Measurements from ENCODE around the gene GBX2. TPM values are rescaled to one million over a fixed set of nuclear protein-coding genes. Genes with fewer than 3 reads are reported as not detected.

GBX2 gene
- total RNA-seq, 1 donor from 2014 or later, result 0.41 TPM

DNA sequence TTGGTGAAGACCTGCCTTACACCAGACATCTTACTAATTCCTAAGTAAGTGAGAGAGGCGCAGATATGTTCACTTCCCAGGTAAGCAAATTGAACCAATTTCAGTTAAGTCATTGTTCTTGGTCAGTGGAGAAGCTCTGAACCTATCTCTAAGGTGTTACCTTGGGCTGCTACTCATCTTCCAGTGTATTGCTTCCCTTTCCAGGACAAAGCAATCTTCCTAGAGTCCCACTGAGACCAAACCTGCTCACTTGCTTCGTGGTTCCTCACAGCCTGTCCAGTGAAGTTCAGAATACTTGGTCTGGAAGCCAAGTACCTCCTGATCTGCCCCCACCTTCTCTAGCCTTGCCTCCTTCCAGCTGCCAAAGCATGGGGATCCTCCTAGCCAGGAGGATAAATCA lies 22.5 kb upstream of the GBX2 start:
- no peak for DNase-seq (ENCODE audit: low spot score in 2 of 2)
- FAIRE-seq, result no peak

DNA sequence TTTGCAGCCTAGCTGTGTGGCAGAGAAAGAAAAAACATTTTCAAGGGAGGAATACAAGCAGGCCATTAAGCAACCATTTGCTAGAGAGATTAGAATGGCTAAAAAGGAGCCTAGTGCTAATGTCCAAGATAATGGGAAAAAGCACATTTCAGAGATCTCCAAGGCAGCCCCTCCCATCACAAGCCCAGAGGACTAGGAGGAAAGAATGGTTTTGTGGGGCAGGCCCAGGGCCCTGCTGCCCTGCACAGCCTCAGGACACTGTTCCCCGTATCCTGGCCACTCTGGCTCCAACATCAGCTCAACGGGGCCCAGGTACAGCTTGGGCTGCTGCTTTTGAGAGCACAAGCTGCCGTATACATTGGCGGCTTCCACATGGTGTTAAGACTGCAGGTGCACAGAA lies 16.5 kb upstream of the GBX2 start:
- no peak for DNase-seq (ENCODE audit: low spot score in 2 of 2)
- FAIRE-seq, result no peak

GRCh38 chr2:236180831-236181453 lies 12.8 kb upstream of the GBX2 start:
- peak; percentile 66 for FAIRE-seq

GRCh38 chr2:236180076-236180816 lies 12.1 kb upstream of the GBX2 start:
- FAIRE-seq (no peak), DNase-seq (ENCODE audit: low spot score in 2 of 2) (peak in 1 of 2 donors; percentile 28)

More at GRCh38 chr2:236180831-236181453, 12.8 kb upstream of the GBX2 start:
- peak; percentile 56 to 69 for DNase-seq (ENCODE audit: low spot score in 2 of 2)

- no peak for FAIRE-seq
- peak in 1 of 2 donors; percentile 37 for DNase-seq (ENCODE audit: low spot score in 2 of 2)
Observed at GRCh38 chr2:236179236-236180075, 11.3 kb upstream of the GBX2 start.

GRCh38 chr2:236178890-236179235 lies 10.7 kb upstream of the GBX2 start:
- DNase-seq (ENCODE audit: low spot score in 2 of 2) (peak in 1 of 2 donors; percentile 45), FAIRE-seq (no peak)

DNA sequence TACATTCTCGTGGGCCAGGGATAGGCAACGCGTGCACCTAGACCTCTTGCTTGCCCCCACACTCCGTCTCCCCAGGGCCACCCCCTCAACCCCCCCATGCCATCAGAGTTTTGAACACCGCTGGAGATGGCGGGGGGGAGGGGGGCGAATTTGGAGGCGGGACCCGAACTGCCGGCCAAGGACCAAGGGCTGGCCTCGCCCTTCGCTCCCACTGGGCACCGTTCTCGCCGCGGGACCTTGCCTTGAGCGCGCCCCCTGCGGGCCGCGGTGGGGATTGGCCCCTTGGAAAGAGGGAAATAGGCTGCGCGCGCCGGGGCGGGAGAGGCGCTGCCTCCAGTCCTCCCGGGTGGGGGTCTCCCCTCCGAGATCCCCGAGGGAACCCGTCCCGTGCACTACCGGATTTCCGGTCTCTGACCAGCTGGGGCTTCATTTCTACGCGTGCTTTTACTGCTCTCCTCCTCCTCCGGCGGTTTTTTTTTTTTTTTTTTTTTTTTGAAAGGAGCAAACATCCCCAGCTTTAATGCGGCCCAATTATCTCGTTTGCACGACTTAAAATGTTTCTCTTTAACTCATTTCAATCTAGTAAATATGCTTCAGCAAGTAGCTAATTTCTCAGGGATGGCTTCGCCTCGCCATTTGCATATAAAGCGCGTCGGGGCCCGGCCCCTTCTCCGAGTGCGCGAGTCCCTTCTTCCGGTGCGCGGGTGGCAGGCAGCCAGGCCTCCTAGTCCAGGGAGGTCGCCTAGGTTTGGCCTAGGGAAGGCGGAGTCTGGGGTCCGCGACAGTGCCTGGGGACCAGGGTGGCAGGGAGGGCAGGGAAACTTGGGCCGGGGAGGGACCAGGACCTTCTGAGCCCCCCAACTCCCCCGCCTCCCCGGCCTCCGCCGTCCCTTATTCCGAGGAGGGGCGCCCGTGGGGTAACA lies 10.0 kb upstream of the GBX2 start:
- FAIRE-seq, result no peak
- DNase-seq (ENCODE audit: low spot score in 2 of 2), result peak; percentile 76 to 78

DNA sequence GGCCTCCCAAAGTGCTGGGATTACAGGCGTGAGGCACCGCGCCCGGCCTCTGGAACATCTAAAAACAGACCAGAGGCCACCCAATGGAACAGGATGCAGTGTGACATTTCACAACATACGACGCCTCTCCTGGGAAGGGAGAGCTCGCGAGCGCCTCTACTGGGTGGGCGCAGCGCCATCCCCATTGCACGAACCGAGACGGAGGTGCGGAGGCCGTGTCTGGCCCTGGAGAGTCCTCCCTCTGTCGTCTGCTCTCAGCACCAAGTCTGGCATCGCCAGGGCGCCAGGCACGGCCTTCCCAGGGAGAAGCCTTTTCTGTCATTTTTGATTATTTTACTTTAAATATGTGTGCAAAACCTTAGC lies 9.4 kb upstream of the GBX2 start:
- FAIRE-seq (no peak), DNase-seq (ENCODE audit: low spot score in 2 of 2) (peak in 1 of 2 donors; percentile 56)

DNA sequence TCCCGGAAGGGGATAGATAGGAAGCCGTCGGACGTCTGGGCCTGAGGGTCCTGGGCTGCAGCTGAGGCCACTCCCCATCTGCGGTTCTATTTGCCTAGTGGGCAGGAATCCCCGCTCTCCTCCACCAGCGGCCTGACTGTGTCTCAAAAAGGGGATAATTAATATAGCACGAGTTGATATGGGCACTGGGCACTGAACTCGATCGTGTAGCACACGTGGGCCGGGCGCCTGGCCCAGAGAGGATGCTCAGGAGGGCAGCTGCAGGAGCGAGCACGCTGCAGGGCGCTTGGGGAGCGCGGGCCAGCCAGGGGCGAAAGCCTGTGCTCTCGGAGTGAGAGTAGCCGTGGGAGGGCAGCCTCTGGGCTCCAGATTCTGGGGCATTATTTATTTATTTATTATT lies 8.8 kb upstream of the GBX2 start:
- peak in 1 of 2 donors; percentile 19 for DNase-seq (ENCODE audit: low spot score in 2 of 2)
- FAIRE-seq, result no peak

DNA sequence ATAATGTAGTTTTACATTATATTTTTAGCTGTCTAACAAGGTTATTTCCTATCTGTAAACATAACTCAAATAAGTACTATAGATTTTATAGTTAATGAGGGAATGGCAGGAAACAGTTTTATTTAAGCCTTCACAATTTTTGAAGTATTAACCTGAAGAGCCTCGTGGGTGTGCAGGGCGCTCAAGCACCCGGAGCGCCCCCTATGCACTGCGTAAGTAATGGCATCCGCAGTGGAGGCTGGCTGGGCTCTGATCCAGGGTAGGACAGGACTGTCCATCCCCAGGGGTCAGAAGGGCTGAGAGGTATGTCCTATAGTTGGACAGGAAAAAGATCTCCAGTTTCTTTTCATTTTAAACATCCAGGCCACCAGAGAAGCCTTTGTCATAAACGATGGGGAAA lies 8.2 kb upstream of the GBX2 start:
- DNase-seq (ENCODE audit: low spot score in 2 of 2), result peak in 1 of 2 donors; percentile 24
- no peak for FAIRE-seq

GRCh38 chr2:236175548-236176150 lies 7.5 kb upstream of the GBX2 start:
- DNase-seq (ENCODE audit: low spot score in 2 of 2) (peak in 1 of 2 donors; percentile 29), FAIRE-seq (no peak)

DNA sequence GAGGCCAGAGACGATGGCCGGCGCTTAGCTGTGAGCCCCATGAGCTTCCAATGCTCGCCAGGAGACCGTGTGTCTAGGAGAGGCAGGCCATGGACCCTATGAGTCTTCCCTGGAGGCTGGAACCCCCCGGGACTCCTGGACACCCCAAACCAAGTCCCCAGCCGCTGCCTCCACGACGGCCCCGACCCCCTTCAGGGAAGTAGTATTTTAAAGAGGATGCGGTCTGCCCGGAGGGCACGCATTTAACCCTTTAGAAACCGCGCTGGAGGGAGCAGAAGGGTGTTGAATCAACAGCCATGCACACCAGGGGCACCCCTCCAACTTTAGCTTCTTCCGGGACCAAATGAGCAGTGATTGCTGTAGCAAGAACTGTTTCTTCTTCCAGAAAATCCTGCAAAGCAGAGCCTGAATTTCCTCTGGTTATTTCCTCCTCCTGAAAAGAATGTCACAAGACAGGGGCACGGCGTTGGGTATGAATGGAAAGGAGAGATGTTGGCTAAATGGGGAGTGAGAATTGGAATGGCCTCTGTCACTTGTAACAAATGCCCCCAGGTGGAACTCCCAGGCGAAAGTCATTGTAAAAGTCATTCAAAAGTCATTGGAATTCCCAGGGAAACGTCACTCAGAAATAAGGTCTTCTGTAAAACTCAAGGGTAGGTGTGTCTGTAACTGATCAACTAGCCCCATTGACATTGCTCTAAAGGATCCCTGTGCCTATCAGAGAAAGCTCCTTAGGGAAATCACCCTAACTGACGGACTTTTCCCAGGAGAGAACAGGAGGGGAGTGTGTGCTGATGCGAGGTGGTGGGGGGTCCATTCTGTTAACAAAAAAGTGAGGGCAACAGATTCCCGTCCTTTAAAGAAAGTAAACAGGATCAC lies 5.8 kb upstream of the GBX2 start:
- no peak for FAIRE-seq
- DNase-seq (ENCODE audit: low spot score in 2 of 2), result peak in 1 of 2 donors; percentile 18

GRCh38 chr2:236173036-236173728 lies 5.0 kb upstream of the GBX2 start:
- DNase-seq (ENCODE audit: low spot score in 2 of 2) (peak in 1 of 2 donors; percentile 33), FAIRE-seq (no peak)

DNA sequence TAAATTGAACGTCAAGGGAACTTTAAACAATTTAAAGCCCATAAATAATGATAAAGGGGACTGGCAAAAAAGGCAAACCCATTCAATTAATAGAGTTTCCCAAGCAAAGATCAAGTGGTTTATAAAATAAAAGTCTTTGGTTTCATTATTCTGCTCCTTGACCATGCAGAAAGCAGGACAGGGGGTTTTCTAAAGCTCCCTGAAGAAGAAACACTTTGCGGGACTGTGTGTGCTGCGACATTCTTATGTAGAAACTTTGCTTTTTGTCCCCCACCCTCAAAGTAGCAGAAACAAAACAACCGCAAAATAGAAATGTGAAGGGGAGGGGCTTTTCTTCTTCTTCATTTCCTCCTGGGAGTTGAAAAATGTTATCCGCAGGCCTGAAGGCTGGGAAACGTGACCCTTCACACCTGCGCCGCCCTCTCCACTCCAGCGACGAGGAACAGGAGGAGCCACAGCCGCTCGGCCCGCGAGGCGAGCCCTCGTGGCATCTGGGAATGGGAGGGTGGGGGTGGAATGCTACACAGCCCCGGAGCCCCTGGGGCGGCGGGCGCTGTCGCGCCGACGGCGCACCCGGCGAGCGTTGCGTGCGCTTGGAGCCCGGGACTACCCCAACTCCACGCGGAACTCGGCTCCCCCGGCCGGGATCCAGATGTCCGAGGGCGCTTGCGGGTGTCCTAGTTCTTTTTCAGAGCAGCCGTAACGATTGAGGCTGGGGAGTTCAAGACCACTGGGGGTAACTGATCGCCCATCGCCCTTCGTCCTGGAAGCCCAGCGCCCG lies 4.3 kb upstream of the GBX2 start:
- peak in 1 of 2 donors; percentile 43 for DNase-seq (ENCODE audit: low spot score in 2 of 2)
- FAIRE-seq, result no peak

DNA sequence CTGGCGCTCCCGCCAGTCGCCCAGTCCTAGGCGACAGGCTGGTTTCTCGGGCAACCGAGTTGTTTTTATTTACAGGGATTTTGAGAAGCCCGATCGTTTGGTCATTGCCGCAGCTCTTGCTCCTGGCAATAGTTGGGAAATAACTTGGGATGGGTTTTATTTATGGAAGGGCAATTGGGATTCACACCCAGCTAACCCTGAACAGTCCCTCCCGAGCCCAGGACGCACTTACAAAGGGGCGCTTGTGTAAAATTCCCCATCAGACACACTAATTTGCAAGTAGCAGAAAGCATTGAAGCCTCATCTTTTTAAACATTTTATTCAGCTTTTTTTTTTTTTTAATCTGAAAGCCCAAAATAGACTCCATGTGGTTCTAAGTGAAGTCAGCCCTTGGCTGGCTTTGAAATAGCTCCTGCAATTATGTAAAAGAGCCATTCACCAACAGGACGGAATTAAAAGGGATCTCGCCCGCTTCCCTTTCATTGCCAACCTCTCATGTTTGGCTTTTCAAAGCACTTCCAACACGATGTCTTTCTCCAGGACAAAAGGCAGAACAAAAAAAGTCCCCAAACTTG lies 3.6 kb upstream of the GBX2 start:
- no peak for FAIRE-seq
- DNase-seq (ENCODE audit: low spot score in 2 of 2), result peak in 1 of 2 donors; percentile 60

DNA sequence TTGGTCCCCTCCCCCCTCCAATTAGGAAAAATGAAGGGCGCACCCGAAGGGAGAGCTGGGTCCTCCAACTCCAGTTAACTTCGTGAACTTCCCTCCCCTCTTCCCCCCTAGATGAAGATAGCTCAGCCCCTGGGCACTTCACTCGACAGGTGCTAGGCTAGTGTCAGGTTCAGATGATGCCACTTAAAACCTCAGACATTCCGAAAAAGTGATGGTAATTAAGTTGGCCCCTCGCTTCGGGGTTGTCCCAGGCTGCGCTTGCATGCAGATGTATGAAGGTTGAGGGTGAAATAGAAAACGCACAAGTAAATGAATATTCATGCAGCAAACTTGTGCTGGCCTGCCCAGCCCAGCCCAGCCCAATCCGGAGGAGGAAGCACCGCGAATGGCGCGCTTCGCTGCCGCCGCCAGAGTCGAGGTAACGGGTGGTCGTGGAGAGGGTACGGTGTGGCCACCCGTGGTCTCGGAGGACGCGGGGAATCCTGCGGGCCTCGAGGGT lies 3.0 kb upstream of the GBX2 start:
- peak in 1 of 2 donors; percentile 29 for DNase-seq (ENCODE audit: low spot score in 2 of 2)
- FAIRE-seq, result no peak

Data from frontal cortex (tissue), 4 donors.